K562 (cell line): ENCODE data around the gene SLC6A6. TPM values are rescaled to one million over a fixed set of nuclear protein-coding genes. Genes with fewer than 3 reads are reported as not detected.

Experiments
- ARID2 ChIP-seq: fragments of 450-650 bp; IDR thresholded peaks from 2 replicates; pipeline ENCODE4 v1.6.1; 2017; ENCODE audit warnings: antibody characterized with exemption, mild to moderate bottlenecking
- BCOR ChIP-seq: fragments of 450-650 bp; IDR thresholded peaks from 2 replicates; pipeline ENCODE4 v1.6.1; 2016
- EP300 ChIP-seq: IDR thresholded peaks from 2 replicates; pipeline ENCODE4 v1.6.1; 2012; ENCODE audit warnings: low read length, improper control_type of control experiment
- FOSL1 ChIP-seq: fragments of 200-800 bp; sonication (Bioruptor generic); conservative IDR thresholded peaks from 2 replicates; pipeline ENCODE4 v1.6.1; 2016; ENCODE audit warnings: missing genetic modification characterization, missing compliant biosample characterization
- GTF2E2 ChIP-seq: fragments of 200-800 bp; sonication (Bioruptor generic); IDR thresholded peaks from 2 replicates; pipeline ENCODE4 v1.6.1; 2016; ENCODE audit warnings: missing genetic modification characterization, missing compliant biosample characterization
- NFE2L1 ChIP-seq: fragments of 450-650 bp; IDR thresholded peaks from 2 replicates; pipeline ENCODE4 v1.6.1; 2016; ENCODE audit warnings: missing genetic modification characterization, low read depth, mild to moderate bottlenecking, missing compliant biosample characterization, moderate library complexity, borderline replicate concordance
- NFIX ChIP-seq: fragments of 250-450 bp; sonication (Bioruptor Pico); IDR thresholded peaks from 2 replicates; pipeline ENCODE4 v1.4.0; 2020; ENCODE audit warnings: low read depth, mild to moderate bottlenecking, moderate library complexity
- NR2C1 ChIP-seq, 2 experiments: fragments of 450-650 bp; IDR thresholded peaks; 2 replicates each; pipeline ENCODE4 v1.6.1; 2017; ENCODE audit warnings: mild to moderate bottlenecking in 2 of 2, antibody characterized with exemption in 1 of 2, inconsistent platforms in 1 of 2, missing compliant biosample characterization in 1 of 2, missing genetic modification characterization in 1 of 2
- PML ChIP-seq: IDR thresholded peaks from 2 replicates; pipeline ENCODE4 v1.6.1; 2012; ENCODE audit warnings: low read length, inconsistent platforms
- RAD21 ChIP-seq, 2 experiments: fragments of 250-450 bp in 1 of 2; fragments of 450-650 bp in 1 of 2; sonication (Bioruptor Pico) in 1 of 2; formaldehyde crosslinking in 1 of 2; IDR thresholded peaks in 1 of 2; conservative IDR thresholded peaks in 1 of 2; 2 replicates each; pipeline versions ENCODE4 v1.4.0 to v1.8.0; 2020 to 2022; ENCODE audit warnings: mild to moderate bottlenecking in 2 of 2, moderate library complexity in 1 of 2
- SMARCA4 ChIP-seq: fragments of 450-650 bp; IDR thresholded peaks from 2 replicates; pipeline ENCODE4 v1.6.1; 2016
- STAG1 ChIP-seq: sonication (generic); formaldehyde crosslinking; IDR thresholded peaks from 2 replicates; pipeline ENCODE4 v1.5.0; 2020; ENCODE audit warnings: missing genetic modification reagents, borderline replicate concordance
- ZFP36 ChIP-seq: fragments of 150-350 bp; IDR thresholded peaks from 2 replicates; pipeline ENCODE4 v1.6.1; 2018; ENCODE audit warnings: low read length, low read depth; ENCODE audit not compliant: partially characterized antibody
- ZNF133 ChIP-seq: fragments of 250-450 bp; sonication (Bioruptor Pico); IDR thresholded peaks from 2 replicates; pipeline ENCODE4 v1.4.0; 2020; ENCODE audit warnings: mild to moderate bottlenecking
- ZNF140 ChIP-seq: fragments of 250-450 bp; sonication (Bioruptor Pico); IDR thresholded peaks from 2 replicates; pipeline ENCODE4 v1.8.0; 2021; ENCODE audit warnings: moderate library complexity, mild to moderate bottlenecking, inconsistent platforms
- ZNF644 ChIP-seq: fragments of 200-800 bp; sonication (Bioruptor generic); IDR thresholded peaks from 2 replicates; pipeline ENCODE4 v1.6.1; 2016; ENCODE audit warnings: low read depth, missing genetic modification characterization, missing compliant biosample characterization
- polyA plus RNA-seq, 8 experiments: library from polyadenylated mRNA; depleted of rRNA in 4 of 8; stranded (reverse) in 5 of 8; unstranded in 3 of 8; fragments of >200 nt; fragmentation: Nextera tagmentation in 2 of 8; fragmentation: Illumina TruSeq in 1 of 8; extraction: Ambion mirVana in 2 of 8; extraction: Trizol in 1 of 8; gene quantifications; 2 replicates each; pipeline versions ENCODE4 v1.2.1 to v1.2.3, GENCODE V29; 2011 to 2014; ENCODE audit warnings: inconsistent platforms in 1 of 8, missing spikeins in 1 of 8
- total RNA-seq, 7 experiments: library from RNA; depleted of rRNA in 6 of 7; stranded (reverse); fragments of >200 nt in 6 of 7; fragmentation: Illumina TruSeq in 2 of 7; extraction: Trizol in 2 of 7; gene quantifications; 2 replicates each; pipeline versions ENCODE4 v1.2.1 to v1.2.3, GENCODE V29; 2011 to 2021; ENCODE audit warnings: low replicate concordance in 1 of 7
- TF ChIP-seq, protein P1 (sequence below): fragments of 250-450 bp; sonication (Bioruptor Pico); IDR thresholded peaks from 2 replicates; pipeline ENCODE4 v1.6.1; 2021; ENCODE audit warnings: mild to moderate bottlenecking
- TF ChIP-seq, protein P2 (sequence below): sonication (generic); formaldehyde crosslinking; IDR thresholded peaks from 2 replicates; pipeline ENCODE4 v1.8.0; 2022; ENCODE audit warnings: mild to moderate bottlenecking, missing genetic modification reagents
- TF ChIP-seq, protein P3 (sequence below): sonication (generic); formaldehyde crosslinking; IDR thresholded peaks from 2 replicates; pipeline ENCODE4 v1.9.0; 2022; ENCODE audit warnings: mild to moderate bottlenecking, missing genetic modification reagents
- TF ChIP-seq, protein P4 (sequence below): fragments of 150-350 bp; conservative IDR thresholded peaks from 2 replicates; pipeline ENCODE4 v1.6.1; 2014; ENCODE audit warnings: low read length
- TF ChIP-seq, protein P5 (sequence below): fragments of 450-650 bp; IDR thresholded peaks from 2 replicates; pipeline ENCODE4 v1.6.1; 2018; ENCODE audit not compliant: partially characterized antibody

The SLC6A6 gene
- total and polyA plus RNA-seq, 9 of the 15 experiments (the other 6 are each of a cell fraction or from before 2014, with no cell fraction given), result 12.3 to 203 (median 93.2) TPM

DNA sequence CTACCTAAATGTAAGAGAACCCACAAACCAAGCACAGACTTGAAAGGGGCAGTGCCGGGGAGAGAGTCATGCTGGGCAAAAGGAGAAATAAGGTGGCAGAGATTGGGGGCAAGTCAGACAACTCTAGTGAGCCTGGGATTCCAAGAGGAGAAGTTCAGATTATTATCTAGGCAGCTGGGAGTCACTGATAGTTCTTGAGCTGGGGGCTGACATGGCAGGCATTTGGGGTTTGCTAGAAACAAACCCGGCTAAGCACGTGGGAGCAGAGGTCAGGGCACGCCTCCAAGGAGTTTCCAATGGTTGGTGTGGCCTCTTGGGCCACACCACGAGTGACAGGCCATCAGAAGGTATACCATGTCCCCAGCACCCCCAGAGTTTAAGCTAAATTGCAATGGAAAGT lies 27.6 kb downstream of the SLC6A6 start (continued):
- TF ChIP-seq STAG1 (CRISPR knock-in tag) (no peak), NR2C1 (IDR thresholded peaks at IDR 0.05) (no peak), NR2C1 (tag; IDR thresholded peaks at IDR 0.05) (peak; percentile 57), EP300 (peak; percentile 50; the same call in 1 of the 2 replicates), RAD21 (CRISPR knock-in tag; conservative IDR thresholded peaks at IDR 0.05 in 1 of 2, IDR thresholded peaks at IDR 0.05 in 1 of 2) (no peak), BCOR (peak; percentile 72), ARID2 (no peak), ZNF133 (no peak), SMARCA4 (0 out of 2 replicates have a peak, but pooled peaks have one; percentile 36), FOSL1 (tag) (0 out of 2 replicates have a peak, but pooled peaks have one; percentile 15), ZFP36 (peak; percentile 94), NFIX (CRISPR knock-in tag) (no peak), GTF2E2 (tag) (no peak), NFE2L1 (tag) (no peak), PML (no peak), ZNF644 (no peak), ZNF140 (CRISPR knock-in tag) (no peak)
- TF ChIP-seq, protein P1, sequence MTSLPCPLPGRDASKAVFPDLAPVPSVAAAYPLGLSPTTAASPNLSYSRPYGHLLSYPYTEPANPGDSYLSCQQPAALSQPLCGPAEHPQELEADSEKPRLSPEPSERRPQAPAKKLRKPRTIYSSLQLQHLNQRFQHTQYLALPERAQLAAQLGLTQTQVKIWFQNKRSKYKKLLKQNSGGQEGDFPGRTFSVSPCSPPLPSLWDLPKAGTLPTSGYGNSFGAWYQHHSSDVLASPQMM, result no peak
- TF ChIP-seq, protein P2, sequence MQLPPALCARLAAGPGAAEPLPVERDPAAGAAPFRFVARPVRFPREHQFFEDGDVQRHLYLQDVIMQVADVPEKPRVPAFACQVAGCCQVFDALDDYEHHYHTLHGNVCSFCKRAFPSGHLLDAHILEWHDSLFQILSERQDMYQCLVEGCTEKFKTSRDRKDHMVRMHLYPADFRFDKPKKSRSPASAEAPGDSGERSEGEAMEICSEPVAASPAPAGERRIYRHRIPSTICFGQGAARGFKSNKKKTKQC (CRISPR knock-in tag), result no peak
- TF ChIP-seq, protein P3, sequence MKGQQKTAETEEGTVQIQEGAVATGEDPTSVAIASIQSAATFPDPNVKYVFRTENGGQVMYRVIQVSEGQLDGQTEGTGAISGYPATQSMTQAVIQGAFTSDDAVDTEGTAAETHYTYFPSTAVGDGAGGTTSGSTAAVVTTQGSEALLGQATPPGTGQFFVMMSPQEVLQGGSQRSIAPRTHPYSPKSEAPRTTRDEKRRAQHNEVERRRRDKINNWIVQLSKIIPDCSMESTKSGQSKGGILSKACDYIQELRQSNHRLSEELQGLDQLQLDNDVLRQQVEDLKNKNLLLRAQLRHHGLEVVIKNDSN (CRISPR knock-in tag), result 0 out of 2 replicates have a peak, but pooled peaks have one; percentile 30
- TF ChIP-seq, protein P4, sequence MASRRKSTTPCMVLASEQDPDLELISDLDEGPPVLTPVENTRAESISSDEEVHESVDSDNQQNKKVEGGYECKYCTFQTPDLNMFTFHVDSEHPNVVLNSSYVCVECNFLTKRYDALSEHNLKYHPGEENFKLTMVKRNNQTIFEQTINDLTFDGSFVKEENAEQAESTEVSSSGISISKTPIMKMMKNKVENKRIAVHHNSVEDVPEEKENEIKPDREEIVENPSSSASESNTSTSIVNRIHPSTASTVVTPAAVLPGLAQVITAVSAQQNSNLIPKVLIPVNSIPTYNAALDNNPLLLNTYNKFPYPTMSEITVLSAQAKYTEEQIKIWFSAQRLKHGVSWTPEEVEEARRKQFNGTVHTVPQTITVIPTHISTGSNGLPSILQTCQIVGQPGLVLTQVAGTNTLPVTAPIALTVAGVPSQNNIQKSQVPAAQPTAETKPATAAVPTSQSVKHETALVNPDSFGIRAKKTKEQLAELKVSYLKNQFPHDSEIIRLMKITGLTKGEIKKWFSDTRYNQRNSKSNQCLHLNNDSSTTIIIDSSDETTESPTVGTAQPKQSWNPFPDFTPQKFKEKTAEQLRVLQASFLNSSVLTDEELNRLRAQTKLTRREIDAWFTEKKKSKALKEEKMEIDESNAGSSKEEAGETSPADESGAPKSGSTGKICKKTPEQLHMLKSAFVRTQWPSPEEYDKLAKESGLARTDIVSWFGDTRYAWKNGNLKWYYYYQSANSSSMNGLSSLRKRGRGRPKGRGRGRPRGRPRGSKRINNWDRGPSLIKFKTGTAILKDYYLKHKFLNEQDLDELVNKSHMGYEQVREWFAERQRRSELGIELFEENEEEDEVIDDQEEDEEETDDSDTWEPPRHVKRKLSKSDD, result no peak
- TF ChIP-seq, protein P5, sequence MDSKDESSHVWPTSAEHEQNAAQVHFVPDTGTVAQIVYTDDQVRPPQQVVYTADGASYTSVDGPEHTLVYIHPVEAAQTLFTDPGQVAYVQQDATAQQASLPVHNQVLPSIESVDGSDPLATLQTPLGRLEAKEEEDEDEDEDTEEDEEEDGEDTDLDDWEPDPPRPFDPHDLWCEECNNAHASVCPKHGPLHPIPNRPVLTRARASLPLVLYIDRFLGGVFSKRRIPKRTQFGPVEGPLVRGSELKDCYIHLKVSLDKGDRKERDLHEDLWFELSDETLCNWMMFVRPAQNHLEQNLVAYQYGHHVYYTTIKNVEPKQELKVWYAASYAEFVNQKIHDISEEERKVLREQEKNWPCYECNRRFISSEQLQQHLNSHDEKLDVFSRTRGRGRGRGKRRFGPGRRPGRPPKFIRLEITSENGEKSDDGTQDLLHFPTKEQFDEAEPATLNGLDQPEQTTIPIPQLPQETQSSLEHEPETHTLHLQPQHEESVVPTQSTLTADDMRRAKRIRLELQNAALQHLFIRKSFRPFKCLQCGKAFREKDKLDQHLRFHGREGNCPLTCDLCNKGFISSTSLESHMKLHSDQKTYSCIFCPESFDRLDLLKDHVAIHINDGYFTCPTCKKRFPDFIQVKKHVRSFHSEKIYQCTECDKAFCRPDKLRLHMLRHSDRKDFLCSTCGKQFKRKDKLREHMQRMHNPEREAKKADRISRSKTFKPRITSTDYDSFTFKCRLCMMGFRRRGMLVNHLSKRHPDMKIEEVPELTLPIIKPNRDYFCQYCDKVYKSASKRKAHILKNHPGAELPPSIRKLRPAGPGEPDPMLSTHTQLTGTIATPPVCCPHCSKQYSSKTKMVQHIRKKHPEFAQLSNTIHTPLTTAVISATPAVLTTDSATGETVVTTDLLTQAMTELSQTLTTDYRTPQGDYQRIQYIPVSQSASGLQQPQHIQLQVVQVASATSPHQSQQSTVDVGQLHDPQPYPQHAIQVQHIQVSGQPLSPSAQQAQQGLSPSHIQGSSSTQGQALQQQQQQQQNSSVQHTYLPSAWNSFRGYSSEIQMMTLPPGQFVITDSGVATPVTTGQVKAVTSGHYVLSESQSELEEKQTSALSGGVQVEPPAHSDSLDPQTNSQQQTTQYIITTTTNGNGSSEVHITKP, result no peak
